Measurements from ENCODE around the gene CR1L. TPM values are rescaled to one million over a fixed set of nuclear protein-coding genes. Genes with fewer than 3 reads are reported as not detected.
"Not testable (repeated sequence)": the region's sequence is repeated elsewhere in the genome, so short reads cannot be mapped to it uniquely, and the experiment has no call there.

The CR1L gene
- 0.21 TPM for total RNA-seq

- Histone ChIP-seq H3K27me3 (ENCODE audit: insufficient read depth, low read length) (peaks cover 6% of the 10 kb centered on the region), H3K9me3 (ENCODE audit: low read depth, low read length) (no peaks in the 10 kb centered on the region), H3K4me1 (ENCODE audit: insufficient read depth, low read length) (peaks cover 15% of the 10 kb centered on the region), H3K4me3 (ENCODE audit: low read length) (peak within 1 kb of the TSS; percentile 41)
These were observed at the start of gene CR1L for GRCh38 chr1:207644852-207645634. TSS of gene CR1L (plus strand) at chr1:207645133. CDS start at chr1:207645234, 101 bp downstream.

- H3K4me1 ChIP-seq (ENCODE audit: insufficient read depth, low read length) = no peaks in the 10 kb centered on the region
These were observed 41.2 kb upstream of the CR1L start for GRCh38 chr1:207603777-207604176.

DNA sequence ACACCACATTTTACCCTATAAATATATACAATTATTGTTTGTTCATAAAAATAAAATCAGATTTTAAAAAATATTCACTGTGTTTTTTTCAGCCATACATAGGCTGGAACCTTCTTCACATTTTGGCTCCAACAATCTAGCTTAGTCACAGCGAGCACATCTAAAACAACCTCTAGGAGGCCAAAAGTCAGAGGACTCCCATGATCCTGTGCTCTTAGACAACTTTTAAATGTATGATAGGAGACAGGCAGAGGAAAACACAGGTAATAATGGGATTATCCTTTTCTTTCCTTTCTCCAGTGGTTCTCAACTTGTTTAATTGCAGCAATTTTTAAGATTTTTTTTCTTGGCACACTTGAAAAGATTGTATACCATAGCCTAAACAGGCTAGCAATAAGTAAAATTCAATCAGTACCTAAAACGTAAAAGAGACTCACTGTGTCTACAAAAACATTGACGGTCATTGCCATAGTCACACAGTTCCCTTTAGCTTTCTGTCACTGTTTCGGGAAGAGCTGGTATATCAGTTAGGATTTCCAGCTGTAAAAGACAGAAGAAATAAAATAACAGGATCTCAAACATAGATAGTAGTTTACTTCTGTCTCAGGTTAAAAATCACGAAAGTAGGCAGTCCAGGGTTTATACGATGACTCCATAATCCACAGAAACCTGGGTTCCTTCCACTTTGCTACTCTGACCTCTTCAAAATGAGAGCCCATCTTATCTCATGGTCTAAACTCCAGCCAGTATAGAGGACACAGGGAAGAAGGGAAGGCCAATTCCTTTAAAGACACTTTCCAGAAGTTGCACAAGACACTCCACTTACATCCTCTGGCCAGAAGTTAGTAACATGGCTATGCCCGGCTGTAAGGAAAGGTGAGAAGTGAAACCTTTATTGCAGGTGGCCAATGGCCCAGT lies 39.2 kb upstream of the CR1L start:
- H3K9me3 ChIP-seq (ENCODE audit: low read depth, low read length) = no peaks in the 10 kb centered on the region
- no peaks in the 10 kb centered on the region for H3K4me1 ChIP-seq (ENCODE audit: insufficient read depth, low read length)
- H3K4me3 ChIP-seq (ENCODE audit: low read length) = no peak overlapping the region
- H3K27me3 ChIP-seq (ENCODE audit: insufficient read depth, low read length) = no peaks in the 10 kb centered on the region

More at GRCh38 chr1:207603777-207604176, 41.2 kb upstream of the CR1L start:
- no peaks in the 10 kb centered on the region for H3K27me3 ChIP-seq (ENCODE audit: insufficient read depth, low read length)
- no peak overlapping the region for H3K4me3 ChIP-seq (ENCODE audit: low read length)
- H3K9me3 ChIP-seq (ENCODE audit: low read depth, low read length) = no peaks in the 10 kb centered on the region

- Histone ChIP-seq H3K9me3 (ENCODE audit: low read depth, low read length) (no peaks in the 10 kb centered on the region), H3K4me1 (ENCODE audit: insufficient read depth, low read length) (no peaks in the 10 kb centered on the region), H3K27me3 (ENCODE audit: insufficient read depth, low read length) (no peaks in the 10 kb centered on the region), H3K4me3 (ENCODE audit: low read length) (no peak overlapping the region)
These were observed 38.6 kb upstream of the CR1L start for GRCh38 chr1:207606362-207606755.

DNA sequence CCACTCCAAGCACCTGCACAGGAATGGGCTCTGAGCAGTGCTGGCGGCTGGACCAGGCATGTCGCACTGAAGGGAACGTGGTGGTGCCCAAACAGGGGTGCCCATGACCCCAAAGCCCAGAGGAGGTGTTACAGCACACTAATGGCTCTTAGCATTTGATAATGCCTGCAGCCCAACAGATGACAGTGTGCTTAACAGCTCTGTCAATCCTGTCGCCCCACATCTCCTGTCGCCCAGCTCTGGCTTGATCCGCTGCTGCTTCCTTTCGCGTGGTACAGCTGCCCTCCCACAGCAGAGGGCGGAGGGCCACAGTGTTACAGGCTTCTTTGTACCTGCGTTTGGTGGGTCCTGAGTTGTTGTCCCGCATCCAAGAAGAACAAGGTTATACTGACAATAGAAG lies 32.2 kb upstream of the CR1L start:
- no peak overlapping the region for H3K4me3 ChIP-seq (ENCODE audit: low read length)
- no peaks in the 10 kb centered on the region for H3K9me3 ChIP-seq (ENCODE audit: low read depth, low read length)
- H3K27me3 ChIP-seq (ENCODE audit: insufficient read depth, low read length) = no peaks in the 10 kb centered on the region
- no peaks in the 10 kb centered on the region for H3K4me1 ChIP-seq (ENCODE audit: insufficient read depth, low read length)

GRCh38 chr1:207619871-207620542 lies 24.9 kb upstream of the CR1L start:
- no peaks in the 10 kb centered on the region for H3K4me1 ChIP-seq (ENCODE audit: insufficient read depth, low read length)
- H3K4me3 ChIP-seq (ENCODE audit: low read length) = no peak overlapping the region
- H3K27me3 ChIP-seq (ENCODE audit: insufficient read depth, low read length) = no peaks in the 10 kb centered on the region

DNA sequence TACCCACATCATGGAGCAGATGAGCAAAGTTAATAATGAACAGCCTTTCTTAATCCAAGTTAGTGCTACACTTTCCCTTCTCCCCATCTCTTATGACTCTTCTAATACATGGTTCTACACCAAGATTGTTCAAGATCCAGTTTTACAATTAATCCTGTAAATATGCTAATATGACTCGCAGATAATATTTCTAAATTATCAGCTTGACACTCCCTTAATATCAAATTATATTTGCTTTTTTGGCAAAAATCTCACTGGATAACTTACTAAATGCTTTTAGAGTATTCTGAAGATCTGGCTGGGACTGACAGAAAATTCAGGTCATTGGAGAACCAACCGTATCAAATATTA lies 24.4 kb upstream of the CR1L start:
- Histone ChIP-seq H3K9me3 (ENCODE audit: low read depth, low read length) (no peaks in the 10 kb centered on the region), H3K4me1 (ENCODE audit: insufficient read depth, low read length) (no peaks in the 10 kb centered on the region), H3K27me3 (ENCODE audit: insufficient read depth, low read length) (no peaks in the 10 kb centered on the region), H3K4me3 (ENCODE audit: low read length) (no peak overlapping the region)

More at GRCh38 chr1:207619871-207620542, 24.9 kb upstream of the CR1L start:
- H3K9me3 ChIP-seq (ENCODE audit: low read depth, low read length) = no peaks in the 10 kb centered on the region

GRCh38 chr1:207625504-207626071 lies 19.3 kb upstream of the CR1L start:
- H3K4me1 ChIP-seq (ENCODE audit: insufficient read depth, low read length); H3K4me3 ChIP-seq (ENCODE audit: low read length); H3K27me3 ChIP-seq (ENCODE audit: insufficient read depth, low read length); H3K9me3 ChIP-seq (ENCODE audit: low read depth, low read length): not testable (repeated sequence)

DNA sequence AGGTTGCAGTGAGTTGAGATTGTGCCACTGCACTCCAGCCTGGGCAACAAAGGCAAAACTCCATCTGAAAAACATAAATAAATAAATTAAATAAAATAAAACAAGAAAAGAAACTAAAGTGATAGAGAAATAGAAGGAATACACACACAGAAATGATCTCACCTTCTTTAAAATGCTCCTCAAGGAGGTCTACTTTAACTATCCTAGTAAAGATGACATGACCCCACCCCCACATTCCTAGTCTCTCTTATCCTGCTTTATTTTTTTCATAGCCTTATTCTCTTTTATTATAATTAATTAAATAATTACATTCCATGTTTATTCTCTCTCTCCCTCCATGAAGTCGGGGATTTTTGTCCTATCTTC lies 18.0 kb upstream of the CR1L start:
- H3K4me1 ChIP-seq (ENCODE audit: insufficient read depth, low read length) = no peaks in the 10 kb centered on the region
- no peaks in the 10 kb centered on the region for H3K9me3 ChIP-seq (ENCODE audit: low read depth, low read length)
- H3K4me3 ChIP-seq (ENCODE audit: low read length) = no peak overlapping the region
- no peaks in the 10 kb centered on the region for H3K27me3 ChIP-seq (ENCODE audit: insufficient read depth, low read length)

DNA sequence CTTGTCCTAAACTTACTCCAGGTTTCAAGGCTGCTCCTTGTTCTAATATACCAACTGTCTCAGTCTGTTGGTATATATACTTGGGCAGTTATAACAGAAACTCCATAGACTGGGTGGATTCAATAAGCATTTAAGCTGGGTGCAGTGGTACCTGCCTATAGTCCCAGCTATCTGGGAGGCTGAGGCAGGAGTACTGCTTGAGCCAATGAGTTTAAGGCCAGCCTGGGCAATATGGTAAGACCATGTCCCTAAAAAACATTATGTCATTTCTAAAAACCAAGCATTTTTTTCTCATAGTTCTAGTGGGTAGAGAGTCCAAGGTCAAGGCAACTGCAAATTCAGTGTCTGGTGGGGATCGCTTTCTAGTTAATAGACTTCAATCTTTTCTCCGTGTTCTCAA lies 17.4 kb upstream of the CR1L start:
- no peaks in the 10 kb centered on the region for H3K9me3 ChIP-seq (ENCODE audit: low read depth, low read length)
- H3K4me1 ChIP-seq (ENCODE audit: insufficient read depth, low read length) = no peaks in the 10 kb centered on the region
- H3K4me3 ChIP-seq (ENCODE audit: low read length) = no peak overlapping the region
- H3K27me3 ChIP-seq (ENCODE audit: insufficient read depth, low read length) = no peaks in the 10 kb centered on the region

DNA sequence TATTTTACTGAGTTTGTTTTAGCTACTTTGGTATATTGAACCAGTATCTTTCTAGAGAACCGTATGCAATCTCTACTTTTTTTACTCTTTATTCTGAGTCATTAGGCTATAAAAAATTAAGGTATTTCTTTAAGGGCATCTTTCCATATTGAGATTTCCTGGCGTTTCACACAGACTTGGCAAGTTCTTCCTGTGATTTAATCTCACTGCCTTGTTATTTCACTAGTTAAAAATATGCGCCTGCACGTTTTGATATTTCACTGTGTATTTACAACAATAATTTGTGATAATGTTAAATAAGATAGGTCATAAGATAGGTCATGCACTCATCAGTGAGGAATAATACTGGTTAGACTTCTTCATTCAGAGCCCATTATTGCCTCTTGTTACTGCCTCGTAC lies 16.2 kb upstream of the CR1L start:
- Histone ChIP-seq H3K4me3 (ENCODE audit: low read length) (no peak overlapping the region), H3K4me1 (ENCODE audit: insufficient read depth, low read length) (no peaks in the 10 kb centered on the region), H3K27me3 (ENCODE audit: insufficient read depth, low read length) (no peaks in the 10 kb centered on the region), H3K9me3 (ENCODE audit: low read depth, low read length) (no peaks in the 10 kb centered on the region)

- H3K4me1 ChIP-seq (ENCODE audit: insufficient read depth, low read length) = no peaks in the 10 kb centered on the region
- H3K9me3 ChIP-seq (ENCODE audit: low read depth, low read length) = no peaks in the 10 kb centered on the region
- no peaks in the 10 kb centered on the region for H3K27me3 ChIP-seq (ENCODE audit: insufficient read depth, low read length)
- H3K4me3 ChIP-seq (ENCODE audit: low read length) = no peak overlapping the region
These were observed 13.8 kb upstream of the CR1L start for GRCh38 chr1:207631137-207631536.

DNA sequence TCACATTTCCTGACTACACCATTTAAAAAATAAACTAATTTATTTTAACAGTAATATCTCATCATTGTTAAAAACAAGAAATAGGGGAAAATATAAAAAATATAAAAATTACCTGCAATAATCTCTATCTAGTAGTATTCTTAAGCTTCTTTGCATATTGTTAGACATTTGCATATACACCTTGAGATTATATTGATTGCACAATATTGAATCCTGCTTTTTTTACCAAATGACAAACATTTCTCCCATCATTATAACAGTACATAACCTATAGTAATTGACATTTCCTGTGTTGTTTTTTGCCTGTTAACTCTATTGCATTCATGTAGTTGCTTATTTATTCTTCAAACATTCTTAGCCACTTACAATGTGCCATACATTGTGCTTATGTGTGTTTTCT lies 11.7 kb upstream of the CR1L start:
- Histone ChIP-seq H3K4me3 (ENCODE audit: low read length) (no peak overlapping the region), H3K27me3 (ENCODE audit: insufficient read depth, low read length) (no peaks in the 10 kb centered on the region), H3K4me1 (ENCODE audit: insufficient read depth, low read length) (no peaks in the 10 kb centered on the region), H3K9me3 (ENCODE audit: low read depth, low read length) (no peaks in the 10 kb centered on the region)

DNA sequence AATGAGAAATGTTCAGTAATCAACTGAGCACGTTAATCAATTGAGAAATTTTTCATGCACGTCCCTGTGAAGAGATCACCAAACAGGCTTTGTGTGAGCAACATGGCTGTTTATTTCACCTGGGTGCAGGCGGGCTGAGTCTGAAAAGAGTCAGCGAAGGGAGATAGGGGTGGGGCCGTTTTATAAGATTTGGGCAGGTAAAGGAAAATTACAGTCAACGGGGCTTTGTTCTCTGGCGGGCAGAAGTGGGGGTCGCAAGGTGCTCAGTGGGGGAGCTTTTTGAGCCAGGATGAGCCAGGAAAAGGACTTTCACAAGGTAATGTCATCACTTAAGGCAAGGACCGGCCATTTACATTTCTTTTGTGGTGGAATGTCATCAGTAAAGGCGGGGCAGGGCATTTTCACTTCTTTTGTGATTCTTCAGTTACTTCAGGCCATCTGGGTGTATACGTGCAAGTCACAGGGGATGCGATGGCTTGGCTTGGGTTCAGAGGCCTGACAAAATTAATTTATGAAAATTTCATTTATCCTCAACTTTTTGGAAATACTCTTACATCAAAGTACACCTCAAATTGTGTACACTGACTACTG lies 11.1 kb upstream of the CR1L start:
- not testable (repeated sequence) for H3K27me3 ChIP-seq (ENCODE audit: insufficient read depth, low read length); H3K4me3 ChIP-seq (ENCODE audit: low read length); H3K9me3 ChIP-seq (ENCODE audit: low read depth, low read length); H3K4me1 ChIP-seq (ENCODE audit: insufficient read depth, low read length)

DNA sequence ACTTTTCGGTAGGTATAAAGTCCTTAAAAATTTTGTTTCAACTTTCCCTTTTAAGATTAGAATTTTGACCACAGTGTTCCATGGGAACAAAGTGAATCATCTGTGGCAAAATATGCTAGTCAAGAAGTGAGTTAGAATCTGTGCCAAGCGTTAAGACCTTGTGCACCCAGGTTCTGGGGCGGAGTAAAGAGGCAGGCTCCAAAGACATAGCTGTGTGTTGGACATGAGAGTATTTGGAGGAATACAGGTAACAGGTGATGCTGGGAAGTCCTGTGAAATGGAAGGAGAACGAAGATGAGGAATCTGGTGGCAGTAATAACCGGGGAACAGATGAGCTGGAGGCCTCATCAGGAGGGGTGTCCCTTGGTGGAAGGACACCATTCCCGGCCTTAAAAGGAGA lies 10.6 kb upstream of the CR1L start:
- not testable (repeated sequence) for H3K27me3 ChIP-seq (ENCODE audit: insufficient read depth, low read length); H3K9me3 ChIP-seq (ENCODE audit: low read depth, low read length); H3K4me1 ChIP-seq (ENCODE audit: insufficient read depth, low read length); H3K4me3 ChIP-seq (ENCODE audit: low read length)
